Neuronal stem cell (in vitro differentiated cells): ENCODE data around the gene MED7.

ENCODE experiments used
- DNase-seq: peaks from one replicate; pipeline ENCODE4 v3.0.0-alpha.2; 2013; ENCODE audit warnings: low spot score
- H2AFZ ChIP-seq: one replicate; pipeline ENCODE4 v1.6.1; 2013; ENCODE audit warnings: mild to moderate bottlenecking, low read length, inconsistent platforms
- H2AK5ac ChIP-seq: 2 replicates; pipeline ENCODE4 v1.6.1; 2013; ENCODE audit warnings: low read depth, mild to moderate bottlenecking, inconsistent platforms, low read length, moderate library complexity, mixed read lengths
- H2BK120ac ChIP-seq: 2 replicates; pipeline ENCODE4 v1.6.1; 2013; ENCODE audit warnings: low read depth, mild to moderate bottlenecking, inconsistent platforms, low read length, moderate library complexity, mixed read lengths
- H2BK12ac ChIP-seq: one replicate; pipeline ENCODE4 v1.6.1; 2013; ENCODE audit warnings: low read length, inconsistent platforms
- H2BK15ac ChIP-seq: 2 replicates; pipeline ENCODE4 v1.6.1; 2013; ENCODE audit warnings: mild to moderate bottlenecking, low read length, inconsistent platforms, mixed read lengths
- H2BK5ac ChIP-seq: one replicate; pipeline ENCODE4 v1.6.1; 2013; ENCODE audit warnings: inconsistent platforms, mild to moderate bottlenecking, low read length, moderate library complexity
- H3K14ac ChIP-seq: one replicate; pipeline ENCODE4 v1.6.1; 2013; ENCODE audit warnings: low read length, inconsistent platforms
- H3K18ac ChIP-seq: 2 replicates; pipeline ENCODE4 v1.6.1; 2013; ENCODE audit warnings: low read length, inconsistent platforms
- H3K23ac ChIP-seq: 2 replicates; pipeline ENCODE4 v1.6.1; 2013; ENCODE audit warnings: low read depth, mild to moderate bottlenecking, mixed read lengths, low read length, inconsistent platforms; ENCODE audit not compliant: poor library complexity
- H3K27ac ChIP-seq: replicated peaks from 3 replicates; pipeline ENCODE4 v1.5.1; 2013; ENCODE audit warnings: low read length, inconsistent platforms
- H3K27me3 ChIP-seq, 3 experiments: 2 replicates each; pipeline ENCODE4 v1.6.1; 2013; ENCODE audit warnings: low read length in 3 of 3, mild to moderate bottlenecking in 2 of 3, inconsistent platforms in 1 of 3, low read depth in 1 of 3, mixed read lengths in 1 of 3, moderate library complexity in 1 of 3; ENCODE audit not compliant: control insufficient read depth in 3 of 3, insufficient read depth in 3 of 3
- H3K36me3 ChIP-seq, 2 donors: replicated peaks in 1 of 2; 2 replicates each; pipeline ENCODE4 v1.6.1; 2013; ENCODE audit warnings: low read length in 2 of 2; ENCODE audit not compliant: control insufficient read depth in 2 of 2, insufficient read depth in 2 of 2
- H3K4ac ChIP-seq: 2 replicates; pipeline ENCODE4 v1.6.1; 2013; ENCODE audit warnings: inconsistent platforms, mild to moderate bottlenecking, low read length, moderate library complexity
- H3K4me1 ChIP-seq, 2 donors: 1 replicate in 1 of 2; 2 replicates in 1 of 2; pipeline ENCODE4 v1.6.1; 2013; ENCODE audit warnings: low read length in 2 of 2, low read depth in 1 of 2; ENCODE audit not compliant: control insufficient read depth in 2 of 2, insufficient read depth in 1 of 2
- H3K4me2 ChIP-seq: one replicate; pipeline ENCODE4 v1.6.1; 2013; ENCODE audit warnings: mild to moderate bottlenecking, low read length, inconsistent platforms; ENCODE audit not compliant: insufficient read depth, poor library complexity, severe bottlenecking
- H3K4me3 ChIP-seq, 2 donors: 2 replicates each; pipeline ENCODE4 v1.5.1; 2013; ENCODE audit warnings: low read length in 2 of 2, mild to moderate bottlenecking in 2 of 2, inconsistent platforms in 1 of 2, moderate library complexity in 1 of 2
- H3K79me1 ChIP-seq: one replicate; pipeline ENCODE4 v1.6.1; 2013; ENCODE audit warnings: low read depth, mild to moderate bottlenecking, inconsistent platforms, low read length, moderate library complexity
- H3K9ac ChIP-seq: one replicate; pipeline ENCODE4 v1.6.1; 2013; ENCODE audit warnings: mild to moderate bottlenecking, low read depth, low read length, inconsistent platforms; ENCODE audit not compliant: poor library complexity
- H3K9me3 ChIP-seq, 2 donors: replicated peaks in 1 of 2; 2 replicates each; pipeline versions ENCODE3 to v1.6.1; 2013; ENCODE audit warnings: low read length in 2 of 2, mild to moderate bottlenecking in 2 of 2, inconsistent platforms in 1 of 2, low read depth in 1 of 2, mixed read lengths in 1 of 2, moderate library complexity in 1 of 2; ENCODE audit not compliant: control insufficient read depth in 2 of 2, insufficient read depth in 1 of 2
- H4K8ac ChIP-seq: one replicate; pipeline ENCODE4 v1.6.1; 2013; ENCODE audit warnings: low read depth, mild to moderate bottlenecking, inconsistent platforms, low read length, moderate library complexity
- H4K91ac ChIP-seq: one replicate; pipeline ENCODE4 v1.6.1; 2013; ENCODE audit warnings: low read length, low read depth, mild to moderate bottlenecking, inconsistent platforms; ENCODE audit not compliant: poor library complexity
- WGBS, 2 donors: extraction: QIAGEN DNeasy Blood & Tissue Kit; methylation state at CpG; one replicate each; pipeline ENCODE4 v1.1.7; 2013; ENCODE audit warnings: missing lambda C conversion rate in 2 of 2, mixed read lengths in 1 of 2; ENCODE audit not compliant: insufficient read length in 2 of 2, insufficient replicate concordance in 1 of 2; ENCODE audit errors: extremely low coverage in 2 of 2; 5-methylcytosine and 5-hydroxymethylcytosine counted together

The MED7 gene

DNA sequence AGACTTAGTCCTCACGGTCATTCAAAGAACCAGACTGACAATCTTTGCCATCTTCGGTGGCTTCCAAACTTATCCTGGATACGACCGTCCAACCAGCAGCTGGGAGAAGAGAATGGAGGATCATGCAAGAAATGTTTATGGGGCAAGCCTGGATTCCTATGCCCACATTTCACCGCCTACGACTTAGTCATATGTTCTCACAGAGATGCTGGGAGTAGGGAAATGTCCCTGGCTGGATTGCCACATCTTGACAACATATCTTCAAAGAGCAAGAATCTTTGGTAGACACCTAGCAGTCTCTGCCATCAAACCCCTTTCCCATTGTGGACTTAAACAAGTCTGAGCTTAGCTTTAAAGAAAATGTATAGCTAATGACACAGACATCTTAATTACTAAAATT lies 5.0 kb downstream of the MED7 start:
- no peak overlapping the region for H2BK5ac ChIP-seq
- H3K27me3 ChIP-seq, result no peaks in the 10 kb centered on the region
- H3K9me3 ChIP-seq, result no peaks in the 10 kb centered on the region
- H3K18ac ChIP-seq, result no peak overlapping the region
- no peak overlapping the region for H2BK120ac ChIP-seq
- peaks cover 10 to 50% of the 10 kb centered on the region in 2 donors for H3K36me3 ChIP-seq
- H3K79me1 ChIP-seq, result peaks cover 6% of the 10 kb centered on the region
- no peak overlapping the region for H3K4me2 ChIP-seq
- H3K14ac ChIP-seq, result no peak overlapping the region
- no peak overlapping the region for H4K8ac ChIP-seq
- H3K9ac ChIP-seq, result no peak overlapping the region
- H2AK5ac ChIP-seq, result no peak overlapping the region
- H4K91ac ChIP-seq, result no peak overlapping the region
- DNase-seq, result no peak
- H3K4ac ChIP-seq, result no peak overlapping the region
- no peak overlapping the region for H3K23ac ChIP-seq
- no peak overlapping the region for H2BK15ac ChIP-seq
- no peak overlapping the region for H2BK12ac ChIP-seq
- H3K27ac ChIP-seq, result no peak overlapping the region
- no peak overlapping the region for H2AFZ ChIP-seq
- WGBS, 2 donors, result no CpG with 5 or more reads among the region's 6 CpGs
- no peak overlapping the region for H3K4me3 ChIP-seq
- no peaks in the 10 kb centered on the region for H3K4me1 ChIP-seq

DNA sequence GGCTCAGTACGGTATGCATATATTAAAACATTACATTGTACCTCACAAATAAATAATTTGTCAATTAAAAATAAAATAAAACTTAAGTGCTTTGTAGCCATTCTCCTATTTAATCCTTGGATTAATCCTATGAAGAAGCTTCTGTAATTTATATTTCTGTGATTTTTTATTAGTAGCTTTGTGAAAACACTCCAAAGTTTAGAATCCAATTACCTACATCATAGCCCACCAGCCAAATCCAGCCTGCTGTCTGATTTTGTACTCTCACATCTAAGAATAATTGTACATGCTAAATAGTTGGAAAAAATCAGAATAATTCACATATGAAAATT lies 10.4 kb downstream of the MED7 start:
- DNase-seq, result no peak
- no peaks in the 10 kb centered on the region for H3K9me3 ChIP-seq
- H3K4me3 ChIP-seq, result no peak overlapping the region
- H3K18ac ChIP-seq, result no peak overlapping the region
- no peak overlapping the region for H3K27ac ChIP-seq
- no peaks in the 10 kb centered on the region for H3K27me3 ChIP-seq
- H2BK120ac ChIP-seq, result no peak overlapping the region
- H3K79me1 ChIP-seq, result no peaks in the 10 kb centered on the region
- H3K36me3 ChIP-seq, result peaks cover under 1 to 15% of the 10 kb centered on the region in 2 donors
- no CpG with 5 or more reads among the region's 1 CpG for WGBS, 2 donors
- H3K4ac ChIP-seq, result no peak overlapping the region
- no peak overlapping the region for H2BK15ac ChIP-seq
- no peak overlapping the region for H2AK5ac ChIP-seq
- H2BK5ac ChIP-seq, result no peak overlapping the region
- no peaks in the 10 kb centered on the region for H3K4me1 ChIP-seq
- no peak overlapping the region for H3K4me2 ChIP-seq
- no peak overlapping the region for H3K23ac ChIP-seq
- no peak overlapping the region for H3K9ac ChIP-seq
- no peak overlapping the region for H4K91ac ChIP-seq
- H4K8ac ChIP-seq, result no peak overlapping the region
- H2BK12ac ChIP-seq, result no peak overlapping the region
- H2AFZ ChIP-seq, result no peak overlapping the region
- H3K14ac ChIP-seq, result no peak overlapping the region

DNA sequence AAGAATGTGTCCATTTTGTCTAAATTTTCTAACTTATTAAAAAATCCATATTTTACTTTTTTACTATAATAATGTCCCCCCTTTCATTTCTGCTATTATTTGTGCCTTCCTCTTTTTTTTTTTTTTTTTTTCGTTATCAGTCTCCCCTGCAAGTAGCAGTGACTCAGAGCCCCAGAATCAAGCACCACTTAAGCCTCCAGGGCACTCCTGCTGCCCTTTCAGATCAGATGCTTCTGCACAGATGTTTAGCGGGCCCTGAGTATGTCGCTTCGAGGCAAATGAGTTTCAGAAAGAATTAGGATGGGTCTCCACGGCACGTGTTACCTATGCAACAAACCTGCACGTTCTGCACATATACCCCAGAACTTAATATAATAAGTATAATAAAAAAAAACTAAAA lies 11.7 kb downstream of the MED7 start:
- no peak overlapping the region for H2AK5ac ChIP-seq
- H3K23ac ChIP-seq, result no peak overlapping the region
- no peak overlapping the region for H2BK12ac ChIP-seq
- H3K79me1 ChIP-seq, result no peaks in the 10 kb centered on the region
- DNase-seq, result no peak
- peaks cover 0 to 5% of the 10 kb centered on the region in 2 donors for H3K36me3 ChIP-seq
- no peaks in the 10 kb centered on the region for H3K9me3 ChIP-seq
- H3K14ac ChIP-seq, result no peak overlapping the region
- H3K4me2 ChIP-seq, result no peak overlapping the region
- no peak overlapping the region for H3K4ac ChIP-seq
- H3K4me1 ChIP-seq, result no peaks in the 10 kb centered on the region
- no peak overlapping the region for H3K27ac ChIP-seq
- no peak overlapping the region for H2BK120ac ChIP-seq
- H4K91ac ChIP-seq, result no peak overlapping the region
- H2BK5ac ChIP-seq, result no peak overlapping the region
- H2BK15ac ChIP-seq, result no peak overlapping the region
- no peak overlapping the region for H4K8ac ChIP-seq
- no peak overlapping the region for H3K18ac ChIP-seq
- H3K4me3 ChIP-seq, result no peak overlapping the region
- no CpG with 5 or more reads among the region's 7 CpGs for WGBS, 2 donors
- no peak overlapping the region for H2AFZ ChIP-seq
- H3K9ac ChIP-seq, result no peak overlapping the region
- H3K27me3 ChIP-seq, result no peaks in the 10 kb centered on the region

DNA sequence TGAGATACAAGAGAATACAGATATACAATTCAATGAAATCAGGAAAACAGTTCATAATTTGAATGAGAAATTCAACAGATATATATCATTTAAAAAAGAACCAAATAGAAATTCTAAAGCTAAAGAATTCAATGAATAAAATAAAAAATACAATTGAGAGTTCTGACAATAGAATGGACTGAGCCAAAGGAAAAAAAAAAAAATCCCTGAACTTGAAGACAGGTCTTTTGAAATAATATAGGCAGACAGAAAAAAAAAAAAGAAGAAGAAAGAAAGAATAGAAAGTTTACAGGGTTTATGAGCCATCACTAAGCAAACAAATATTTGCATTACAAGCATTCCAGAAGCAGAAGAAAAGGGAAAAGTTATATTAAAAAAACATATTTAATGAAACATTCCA lies 21.0 kb downstream of the MED7 start:
- no peak overlapping the region for H2AFZ ChIP-seq
- H2BK120ac ChIP-seq, result no peak overlapping the region
- no peaks in the 10 kb centered on the region for H3K27me3 ChIP-seq
- peaks cover 0 to 4% of the 10 kb centered on the region in 2 donors for H3K9me3 ChIP-seq
- H3K14ac ChIP-seq, result no peak overlapping the region
- no peak overlapping the region for H3K18ac ChIP-seq
- H2AK5ac ChIP-seq, result no peak overlapping the region
- H4K8ac ChIP-seq, result no peak overlapping the region
- H3K4me2 ChIP-seq, result no peak overlapping the region
- no peak overlapping the region for H4K91ac ChIP-seq
- no peak overlapping the region for H2BK15ac ChIP-seq
- H3K4ac ChIP-seq, result no peak overlapping the region
- H3K23ac ChIP-seq, result no peak overlapping the region
- no peak overlapping the region for H3K4me3 ChIP-seq
- no peak overlapping the region for H3K9ac ChIP-seq
- no peak for DNase-seq
- H3K27ac ChIP-seq, result no peak overlapping the region
- H3K4me1 ChIP-seq, result no peaks in the 10 kb centered on the region
- H2BK5ac ChIP-seq, result no peak overlapping the region
- no peaks in the 10 kb centered on the region for H3K36me3 ChIP-seq
- H3K79me1 ChIP-seq, result no peaks in the 10 kb centered on the region
- H2BK12ac ChIP-seq, result no peak overlapping the region
